HG02884 (cell line): ENCODE data around the gene GPR160.
A peak's percentile ranks its signal among the peaks of the same experiment; 100 is the strongest.

Experiments
- ATAC-seq: cut with Tn5 transposase; IDR thresholded peaks from one replicate; pipeline ENCODE4 v1.9.1; 2021; ENCODE audit warnings: mild to moderate bottlenecking, moderate library complexity; ENCODE audit not compliant: unreplicated experiment

GPR160 gene

GRCh38 chr3:170027233-170028102 is 10.3 kb upstream of the GPR160 start:
- no peak for ATAC-seq

- ATAC-seq, result no peak
Observed at GRCh38 chr3:170033489-170033888, 4.3 kb upstream of the GPR160 start.

GRCh38 chr3:170038434-170039110 is 777 bp downstream of the GPR160 start:
- peak; percentile 15 for ATAC-seq

- no peak for ATAC-seq
Observed at GRCh38 chr3:170040418-170040817, 2.6 kb downstream of the GPR160 start.

- ATAC-seq, result no peak
Observed at GRCh38 chr3:170043506-170043905, 5.7 kb downstream of the GPR160 start.

GRCh38 chr3:170044271-170044670 is 6.5 kb downstream of the GPR160 start:
- no peak for ATAC-seq

- ATAC-seq, result peak; percentile 65
Observed at GRCh38 chr3:170044795-170045244, 7.0 kb downstream of the GPR160 start.

GRCh38 chr3:170046269-170047132 is 8.7 kb downstream of the GPR160 start:
- no peak for ATAC-seq

- ATAC-seq, result no peak
Observed at GRCh38 chr3:170047133-170047404, 9.3 kb downstream of the GPR160 start.

GRCh38 chr3:170049146-170050000 is 11.6 kb downstream of the GPR160 start:
- ATAC-seq, result no peak

GRCh38 chr3:170050753-170051152 is 13.0 kb downstream of the GPR160 start:
- ATAC-seq, result no peak

GRCh38 chr3:170052398-170052797 is 14.6 kb downstream of the GPR160 start:
- ATAC-seq, result no peak

GRCh38 chr3:170054204-170054603 is 16.4 kb downstream of the GPR160 start:
- ATAC-seq, result no peak

GRCh38 chr3:170055209-170055608 is 17.4 kb downstream of the GPR160 start:
- ATAC-seq, result peak; percentile 64

GRCh38 chr3:170056710-170057454 is 19.1 kb downstream of the GPR160 start:
- ATAC-seq, result peak; percentile 85

- ATAC-seq, result no peak
Observed at GRCh38 chr3:170057550-170057949, 19.8 kb downstream of the GPR160 start.

GRCh38 chr3:170058127-170058526 is 20.3 kb downstream of the GPR160 start:
- no peak for ATAC-seq

GRCh38 chr3:170059447-170059846 is 21.7 kb downstream of the GPR160 start:
- ATAC-seq, result no peak

GRCh38 chr3:170062068-170062467 is 24.3 kb downstream of the GPR160 start:
- ATAC-seq, result no peak

- ATAC-seq, result no peak
Observed at GRCh38 chr3:170062769-170063168, 25.0 kb downstream of the GPR160 start.
